KMS-11 (cell line): Measurements from ENCODE around the gene AMELY.

ENCODE experiments used
- H2AFZ ChIP-seq: fragments of 200-600 bp; sonication (generic); 2 replicates; pipeline ENCODE4 v1.6.1; 2016; ENCODE audit warnings: antibody characterized with exemption, mixed run types, low read depth
- H3K27ac ChIP-seq: fragments of 200-600 bp; sonication (generic); 2 replicates; pipeline ENCODE4 v1.6.1; 2016; ENCODE audit warnings: mild to moderate bottlenecking, mixed run types
- H3K27me3 ChIP-seq: fragments of 200-600 bp; sonication (generic); 2 replicates; pipeline ENCODE4 v1.6.1; 2017; ENCODE audit warnings: mild to moderate bottlenecking, low read depth, mixed run types, moderate library complexity; ENCODE audit not compliant: insufficient read depth
- H3K36me3 ChIP-seq: fragments of 200-600 bp; sonication (generic); 2 replicates; pipeline ENCODE4 v1.6.1; 2017; ENCODE audit warnings: mild to moderate bottlenecking, mixed run types; ENCODE audit not compliant: insufficient read depth
- H3K4me1 ChIP-seq: fragments of 200-600 bp; sonication (generic); 2 replicates; pipeline ENCODE4 v1.6.1; 2016; ENCODE audit warnings: mild to moderate bottlenecking, low read depth, mixed run types; ENCODE audit not compliant: poor library complexity, severe bottlenecking
- H3K4me2 ChIP-seq: fragments of 200-600 bp; sonication (generic); 2 replicates; pipeline ENCODE4 v1.7.0; 2016; ENCODE audit warnings: mild to moderate bottlenecking, mixed run types
- H3K4me3 ChIP-seq: fragments of 200-600 bp; sonication (generic); IDR thresholded peaks from 2 replicates; pipeline ENCODE4 v1.6.1; 2017; ENCODE audit warnings: low read depth, low read length, mixed read lengths; ENCODE audit not compliant: insufficient read depth
- H3K79me2 ChIP-seq: fragments of 200-600 bp; sonication (generic); 2 replicates; pipeline ENCODE4 v1.6.1; 2016; ENCODE audit warnings: low read depth, mixed run types; ENCODE audit not compliant: insufficient read depth
- H3K9ac ChIP-seq: fragments of 200-600 bp; sonication (generic); 2 replicates; pipeline ENCODE4 v1.6.1; 2016; ENCODE audit warnings: mild to moderate bottlenecking, mixed run types
- H4K20me1 ChIP-seq: fragments of 200-600 bp; sonication (generic); 2 replicates; pipeline ENCODE4 v1.6.1; 2016; ENCODE audit warnings: mild to moderate bottlenecking, mixed run types; ENCODE audit not compliant: insufficient read depth
- CTCF ChIP-seq: fragments of 200-600 bp; sonication (generic); conservative IDR thresholded peaks from 2 replicates; pipeline ENCODE4 v1.6.1; 2017; ENCODE audit warnings: low read depth, mild to moderate bottlenecking, antibody characterized with exemption, low read length, moderate library complexity, mixed read lengths

Gene AMELY

GRCh38 chrY:6911253-6911881, at the start of gene AMELY:
Gene AMELY (minus strand): TSS chrY:6911752. CDS start chrY:6872608, 39,144 bp downstream.
- Histone ChIP-seq H2AFZ (no peak within 1 kb of the TSS), H3K4me3 (no peak within 1 kb of the TSS), H3K9ac (no peak within 1 kb of the TSS)

GRCh38 chrY:6949947-6950346, 38.4 kb upstream of the AMELY start:
- no peak for TF ChIP-seq CTCF
- Histone ChIP-seq H3K27ac (no peak overlapping the region), H4K20me1 (no peaks in the 10 kb centered on the region), H3K27me3 (no peaks in the 10 kb centered on the region), H3K4me1 (no peaks in the 10 kb centered on the region), H3K4me2 (no peak overlapping the region), H2AFZ (no peak overlapping the region), H3K79me2 (no peaks in the 10 kb centered on the region), H3K9ac (no peak overlapping the region), H3K36me3 (no peaks in the 10 kb centered on the region), H3K4me3 (no peak overlapping the region)

More at GRCh38 chrY:6911253-6911881, at the start of gene AMELY:
- Histone ChIP-seq H4K20me1 (no peaks in the 10 kb centered on the region), H3K36me3 (no peaks in the 10 kb centered on the region), H3K4me1 (no peaks in the 10 kb centered on the region), H3K27ac (no peak within 1 kb of the TSS), H3K27me3 (no peaks in the 10 kb centered on the region), H3K79me2 (no peaks in the 10 kb centered on the region), H3K4me2 (no peak within 1 kb of the TSS)
- TF ChIP-seq CTCF = no peak

DNA sequence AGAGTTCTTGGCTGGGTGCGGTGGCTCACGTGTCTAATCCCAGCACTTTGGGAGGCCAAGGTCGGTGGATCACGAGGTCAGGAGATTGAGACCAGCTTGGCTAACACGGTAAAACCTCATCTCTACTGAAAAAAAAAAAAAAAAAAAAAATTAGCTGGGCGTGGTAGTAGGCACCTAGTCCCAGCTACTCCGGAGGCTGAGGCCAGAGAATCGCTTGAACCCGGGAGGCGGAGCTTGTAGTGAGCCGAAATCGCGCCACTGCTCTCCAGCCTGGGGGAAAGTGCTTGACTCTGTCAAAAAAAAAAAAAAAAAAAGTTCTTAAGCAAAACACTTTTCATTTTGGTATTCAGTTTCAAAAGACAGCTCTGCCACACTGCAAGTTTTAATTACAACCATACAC, 36.8 kb upstream of the AMELY start:
- Histone ChIP-seq H3K36me3 (no peaks in the 10 kb centered on the region), H4K20me1 (no peaks in the 10 kb centered on the region), H3K4me2 (no peak overlapping the region), H3K27ac (no peak overlapping the region), H3K4me1 (no peaks in the 10 kb centered on the region), H3K27me3 (no peaks in the 10 kb centered on the region), H2AFZ (no peak overlapping the region), H3K79me2 (no peaks in the 10 kb centered on the region), H3K9ac (no peak overlapping the region), H3K4me3 (no peak overlapping the region)
- TF ChIP-seq CTCF = no peak

- no peaks in the 10 kb centered on the region for H3K4me1 ChIP-seq
- no peaks in the 10 kb centered on the region for H3K36me3 ChIP-seq
- H3K27ac ChIP-seq = no peak overlapping the region
- TF ChIP-seq CTCF = no peak
- no peak overlapping the region for H3K4me3 ChIP-seq
- no peaks in the 10 kb centered on the region for H3K79me2 ChIP-seq
- no peaks in the 10 kb centered on the region for H3K27me3 ChIP-seq
- H4K20me1 ChIP-seq = no peaks in the 10 kb centered on the region
- no peak overlapping the region for H2AFZ ChIP-seq
- H3K4me2 ChIP-seq = no peak overlapping the region
- no peak overlapping the region for H3K9ac ChIP-seq
These were observed 36.1 kb upstream of the AMELY start for GRCh38 chrY:6947695-6948094.
